NCI-H524 (cell line): ENCODE data around the gene WDHD1.
"Not testable (repeated sequence)": the region's sequence is repeated elsewhere in the genome, so short reads cannot be mapped to it uniquely, and the experiment has no call there.

Experiments
- DNase-seq, 2 experiments: peaks; one replicate each; lab custom pipeline; 2025; lab: John Stamatoyannopoulos, UW

WDHD1 gene

DNA sequence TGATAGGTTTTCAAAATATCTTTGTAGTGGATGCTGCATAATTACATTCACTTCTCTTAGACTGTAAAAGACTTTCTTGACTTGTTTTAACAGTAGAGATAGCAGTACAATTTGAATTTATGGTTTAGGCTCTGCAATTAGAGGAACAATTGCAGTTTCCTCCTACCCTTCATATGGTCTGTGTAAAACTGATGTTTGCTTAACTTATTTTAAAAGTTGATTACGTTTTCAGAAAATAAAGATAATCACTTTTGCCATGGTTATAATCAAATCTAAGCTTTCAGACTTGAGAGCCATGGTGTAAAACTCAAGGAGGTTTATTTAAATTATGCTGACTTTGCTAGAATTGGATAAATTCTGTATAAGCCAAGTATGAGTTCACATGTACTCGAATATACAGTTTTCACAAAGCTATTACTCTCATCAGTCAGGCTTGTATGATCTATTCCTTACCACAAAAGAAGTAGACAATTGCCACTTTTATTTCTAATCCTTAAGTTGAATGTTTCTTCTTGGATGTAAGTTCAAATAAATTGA lies 22.1 kb upstream of the WDHD1 start:
- DNase-seq = no peak

DNA sequence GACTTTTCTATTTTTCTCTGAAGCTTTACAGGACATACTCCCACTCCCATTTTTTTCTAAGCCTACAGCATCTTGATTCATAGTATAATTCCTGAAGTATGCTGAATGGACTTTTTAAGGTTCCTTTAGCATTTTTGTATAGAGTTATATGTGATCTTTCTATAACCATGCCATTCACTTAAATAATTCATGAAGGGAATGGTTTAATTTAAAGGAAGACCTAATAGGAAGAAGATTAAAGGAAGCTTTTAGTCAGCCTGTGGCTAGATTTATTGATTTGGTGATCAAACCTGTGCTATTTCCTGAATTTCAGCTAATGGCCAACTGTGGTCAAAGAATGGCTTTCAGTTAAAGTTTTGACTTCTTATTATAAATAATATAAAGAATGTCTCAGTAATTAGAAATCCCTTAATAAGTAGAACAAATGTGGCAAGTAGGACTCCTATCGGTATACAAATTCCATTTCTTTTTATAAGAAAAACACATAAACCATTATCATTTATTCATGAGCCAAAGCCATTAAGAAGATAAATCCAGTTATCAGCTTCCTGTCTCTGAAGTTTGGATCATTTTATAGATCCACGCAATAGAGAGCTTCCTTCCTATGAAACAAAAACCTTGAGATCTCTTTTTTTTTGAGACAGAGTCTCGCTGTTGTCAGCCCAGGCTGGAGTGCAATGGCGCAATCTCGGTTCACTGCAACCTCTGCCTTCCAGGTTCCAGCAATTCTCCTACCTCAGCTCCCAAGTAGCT lies 20.6 kb upstream of the WDHD1 start:
- DNase-seq = no peak

DNA sequence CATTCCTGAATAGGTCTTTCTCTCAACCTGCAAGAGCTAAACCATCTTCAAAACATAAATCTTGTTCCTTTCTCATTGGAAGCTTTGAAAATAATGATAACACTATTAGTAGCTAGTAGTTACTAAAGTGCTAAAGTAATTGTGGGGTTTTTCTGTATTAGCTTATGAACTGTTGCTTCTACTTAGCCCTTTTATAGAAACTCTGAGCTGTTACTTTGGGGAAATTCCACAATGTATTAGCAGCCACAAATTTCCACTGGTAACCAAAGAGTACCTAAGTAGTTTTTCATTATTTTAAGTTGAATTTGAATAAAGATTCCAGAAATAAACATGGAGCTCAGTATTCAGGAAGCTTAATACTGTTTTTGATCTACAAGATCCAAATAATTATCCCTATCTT lies 18.2 kb upstream of the WDHD1 start:
- no peak for DNase-seq

DNA sequence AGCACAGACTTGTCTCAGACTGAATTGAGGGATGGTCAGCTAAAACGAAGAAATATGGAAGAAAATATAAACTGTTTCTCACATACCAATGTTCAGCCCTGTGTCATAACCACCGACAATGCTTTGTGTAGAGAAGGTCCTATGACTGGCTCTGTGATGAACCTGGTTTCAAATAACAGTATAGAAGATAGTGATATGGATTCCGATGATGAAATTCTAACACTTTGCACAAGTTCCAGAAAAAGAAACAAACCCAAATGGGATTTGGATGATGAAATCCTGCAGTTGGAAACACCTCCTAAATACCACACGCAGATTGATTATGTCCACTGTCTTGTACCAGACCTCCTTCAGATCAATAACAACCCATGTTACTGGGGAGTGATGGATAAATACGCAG lies 16.6 kb upstream of the WDHD1 start:
- DNase-seq = no peak

DNA sequence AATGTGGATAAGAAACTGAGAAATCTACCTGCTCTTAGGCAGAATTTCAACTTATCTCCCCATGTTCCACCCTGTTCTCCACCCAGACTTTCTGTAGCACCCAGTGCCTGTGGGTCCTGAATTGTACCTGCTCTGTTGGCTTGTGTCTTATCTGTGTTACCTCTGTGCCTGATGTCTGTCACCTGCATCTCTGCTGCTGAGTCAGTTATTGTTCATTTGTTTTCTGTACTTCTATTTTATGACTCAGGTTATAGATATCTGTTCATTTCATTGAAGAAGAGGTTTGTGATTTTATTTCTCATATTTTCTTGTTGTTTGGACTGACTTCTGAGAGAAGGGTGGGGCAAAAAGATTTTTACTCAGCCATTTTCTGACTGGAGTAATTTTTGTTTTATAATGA lies 11.8 kb upstream of the WDHD1 start:
- DNase-seq = no peak

DNA sequence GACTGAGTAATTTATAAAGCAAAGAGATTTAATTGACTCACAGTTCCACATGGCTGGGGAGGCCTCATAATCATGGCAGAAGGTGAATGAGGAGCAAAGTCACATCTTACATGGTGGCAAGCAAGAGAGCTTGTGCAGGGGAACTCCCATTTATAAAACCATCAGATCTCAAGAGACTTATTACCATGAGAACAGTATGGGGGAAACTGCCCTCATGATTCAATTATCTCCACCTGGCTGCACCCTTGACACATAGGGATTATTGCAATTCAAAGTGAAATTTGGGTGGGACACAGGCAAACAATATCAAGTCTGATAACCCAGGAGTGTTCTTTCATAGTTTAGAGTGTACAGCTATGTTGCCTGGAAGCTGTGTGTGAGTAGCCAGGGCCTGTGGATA lies 11.1 kb upstream of the WDHD1 start:
- not testable (repeated sequence) for DNase-seq

DNA sequence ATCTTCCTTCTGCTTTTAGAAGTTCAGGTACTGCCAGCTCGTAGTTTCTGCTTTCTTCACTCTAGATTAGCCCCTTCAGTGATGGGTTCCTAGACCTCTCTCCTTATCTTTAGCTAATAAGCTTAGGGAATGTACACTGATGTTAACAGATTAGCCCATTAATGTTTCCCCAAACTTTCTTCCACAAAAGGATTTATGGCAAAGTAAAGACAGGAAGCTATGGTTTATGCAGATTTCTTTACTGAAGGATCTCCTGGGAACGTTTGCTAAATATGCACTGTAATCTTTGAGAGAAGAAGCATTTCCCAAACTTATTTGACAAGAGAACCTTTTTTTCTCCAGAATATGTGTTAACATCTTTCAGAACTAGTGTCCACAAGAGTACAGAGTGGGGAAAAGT lies 4.3 kb upstream of the WDHD1 start:
- no peak for DNase-seq

DNA sequence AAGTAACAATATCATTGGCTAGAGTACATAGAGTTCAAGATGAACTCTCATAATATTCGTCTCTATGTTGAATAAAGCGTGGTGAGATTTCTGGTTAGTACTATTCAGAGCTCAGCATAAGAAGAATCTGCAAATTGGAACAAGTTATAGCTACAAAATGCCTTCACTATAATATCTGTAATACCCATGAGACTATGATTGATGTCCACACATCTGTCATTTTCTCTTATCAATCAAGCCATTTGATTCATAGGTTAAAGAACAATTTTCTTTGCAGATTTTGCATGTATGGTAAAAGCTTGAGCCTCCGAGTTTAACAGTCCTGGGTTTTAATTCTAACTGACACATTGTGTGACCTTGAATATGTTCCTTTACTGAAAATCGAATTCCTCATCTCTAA lies 1.6 kb upstream of the WDHD1 start:
- no peak for DNase-seq

DNA sequence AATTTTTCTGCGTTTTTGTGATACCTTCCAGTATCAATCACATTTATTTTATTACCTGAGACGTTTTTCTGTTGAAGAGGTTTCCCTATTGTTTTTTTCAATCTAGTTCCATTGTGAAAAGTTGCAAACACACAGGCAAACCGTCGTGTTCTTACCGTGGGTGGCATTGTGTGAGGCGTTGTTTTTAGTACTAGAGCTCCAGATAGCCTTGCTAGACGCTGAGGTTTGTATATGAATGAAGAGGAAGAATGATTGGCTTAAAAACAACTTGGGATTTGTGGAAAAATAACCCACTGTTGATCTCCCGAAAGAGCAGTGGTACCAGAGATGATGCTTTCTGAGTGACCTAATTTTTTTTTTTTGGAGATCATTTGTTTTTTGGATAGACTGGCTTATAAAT lies 1.2 kb upstream of the WDHD1 start:
- DNase-seq = peak in 1 of 2 experiments; percentile 40

DNA sequence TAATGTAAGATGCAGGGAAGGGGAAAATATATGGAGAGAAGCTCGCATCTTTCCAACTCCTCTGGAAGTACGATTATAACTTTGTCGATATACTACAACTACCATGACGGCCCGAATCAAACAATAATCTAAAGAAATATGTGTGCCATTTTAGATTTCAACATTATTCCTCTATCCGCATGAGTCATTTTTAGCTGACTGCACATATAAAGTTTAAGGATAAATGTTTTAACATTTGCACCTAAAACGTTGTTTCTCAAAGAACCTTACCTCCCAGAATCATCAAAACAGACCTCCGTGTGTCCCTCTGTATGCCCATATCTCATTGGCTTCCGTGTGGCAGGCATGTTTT lies 482 bp downstream of the WDHD1 start:
- DNase-seq = no peak

DNA sequence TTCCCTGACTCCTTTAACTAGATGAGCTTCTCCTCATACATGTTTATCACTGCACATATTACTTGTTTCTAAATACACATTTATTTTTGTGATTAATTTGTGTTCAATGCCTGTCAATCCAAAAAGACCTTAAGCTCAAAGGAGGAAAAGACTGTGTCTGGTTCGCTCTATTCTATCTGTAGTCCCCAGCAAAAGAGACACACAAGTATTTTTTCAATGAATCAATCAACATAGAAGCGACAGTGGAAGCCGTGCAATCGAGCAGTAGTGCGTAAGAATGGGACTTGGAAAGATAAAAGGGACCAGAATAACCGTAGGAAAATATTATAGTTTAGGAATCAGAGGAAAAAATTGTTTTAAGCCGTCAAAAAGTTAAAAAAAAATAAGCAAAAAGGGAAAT lies 951 bp downstream of the WDHD1 start:
- no peak for DNase-seq

DNA sequence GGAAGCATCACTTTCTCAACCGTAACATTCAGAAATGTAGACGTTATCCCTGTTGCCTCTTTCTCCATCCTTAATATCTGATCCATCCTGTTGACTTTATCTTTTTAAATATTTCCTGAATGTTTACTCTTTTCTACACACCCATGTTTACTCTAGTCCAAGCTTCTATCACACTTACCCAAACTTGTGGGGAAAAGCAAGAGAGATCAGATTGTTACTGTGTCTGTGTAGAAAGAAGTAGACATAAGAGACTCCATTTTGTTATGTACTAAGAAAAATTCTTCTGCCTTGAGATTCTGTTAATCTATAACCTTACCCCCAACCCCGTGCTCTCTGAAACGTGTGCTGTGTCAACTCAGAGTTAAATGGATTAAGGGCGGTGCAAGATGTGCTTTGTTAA lies 2.5 kb downstream of the WDHD1 start:
- DNase-seq = not testable (repeated sequence)

DNA sequence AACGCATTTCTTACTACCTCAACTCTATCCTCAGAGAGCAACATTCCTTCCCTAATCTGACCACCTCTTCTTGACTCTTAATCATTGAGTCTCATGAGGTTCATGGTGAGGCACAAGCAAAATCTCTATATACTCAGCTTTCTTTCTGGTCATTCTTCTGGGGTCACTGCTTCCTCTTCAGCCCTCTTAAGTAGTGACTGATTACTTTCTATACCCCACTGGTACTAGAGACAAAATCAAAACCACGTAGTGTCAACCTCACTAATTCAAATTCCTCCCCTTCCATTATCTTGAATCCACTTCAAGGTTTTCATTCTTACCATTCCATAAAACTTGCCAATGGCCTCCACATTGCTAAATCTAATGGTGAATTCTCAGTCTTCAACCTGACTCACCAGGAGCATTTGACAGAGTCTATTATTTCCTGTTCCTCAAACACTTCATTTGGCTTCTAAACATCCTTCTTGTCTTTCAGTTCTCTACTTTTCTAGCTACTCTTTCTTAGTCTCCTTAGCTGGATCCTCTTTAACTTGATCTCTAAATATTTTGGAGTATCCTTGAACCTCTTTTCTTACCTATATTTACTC lies 6.8 kb downstream of the WDHD1 start:
- no peak for DNase-seq

DNA sequence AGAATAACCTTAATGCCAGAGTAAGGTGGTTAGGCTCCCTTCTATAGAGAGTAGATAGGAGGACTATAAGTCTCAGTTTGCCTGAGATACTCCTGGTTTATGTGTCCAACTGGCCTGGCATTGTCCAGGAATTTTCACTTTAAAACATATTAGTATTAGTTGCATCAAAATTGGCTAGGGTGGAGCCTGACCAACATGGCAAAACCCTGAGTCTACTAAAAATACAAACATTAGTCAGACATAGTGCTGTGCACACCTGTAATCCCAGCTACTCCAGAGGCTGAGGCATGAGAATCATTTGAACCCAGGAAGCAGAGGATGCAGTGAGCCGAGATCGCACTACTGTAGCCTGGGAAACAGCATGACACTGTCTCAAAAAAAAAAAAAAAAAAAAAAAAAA lies 11.9 kb downstream of the WDHD1 start:
- no peak for DNase-seq

DNA sequence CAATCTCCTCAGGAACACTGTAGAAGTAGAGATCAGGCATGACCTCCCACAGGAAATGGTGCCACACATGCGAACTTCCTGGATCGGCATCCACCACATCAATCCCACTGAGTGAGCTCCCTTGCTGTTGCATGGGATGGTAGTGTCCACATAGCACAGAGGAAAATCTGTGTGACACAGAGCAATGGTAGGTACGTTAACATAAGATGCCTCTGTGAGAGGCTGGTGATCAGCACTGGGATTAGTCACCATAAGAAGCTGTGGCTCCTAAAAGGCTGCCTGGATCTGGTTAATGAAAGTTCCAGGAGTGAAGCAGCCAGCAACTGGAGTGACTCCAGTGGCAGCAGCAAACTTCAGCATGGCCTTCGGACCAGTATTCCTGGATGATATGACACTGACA lies 21.8 kb downstream of the WDHD1 start:
- DNase-seq = no peak

DNA sequence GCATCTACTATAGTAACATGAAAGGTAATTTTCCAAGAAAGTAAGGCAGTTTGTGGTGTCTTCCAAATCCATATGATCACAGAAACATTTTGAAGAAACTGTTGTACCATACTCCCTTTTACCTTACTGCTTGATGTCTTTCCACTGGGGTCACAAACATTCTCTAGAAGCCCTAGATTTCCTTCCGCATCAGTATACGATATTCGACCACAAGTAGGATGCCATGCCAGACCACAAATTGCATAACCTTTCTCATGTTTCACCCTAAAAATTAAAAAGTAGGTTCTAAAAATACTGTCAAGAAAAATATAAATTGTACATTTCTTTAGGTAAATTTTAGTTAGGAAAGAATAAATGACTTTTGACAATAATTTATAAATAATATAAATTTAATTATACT lies 26.5 kb downstream of the WDHD1 start:
- DNase-seq = no peak

DNA sequence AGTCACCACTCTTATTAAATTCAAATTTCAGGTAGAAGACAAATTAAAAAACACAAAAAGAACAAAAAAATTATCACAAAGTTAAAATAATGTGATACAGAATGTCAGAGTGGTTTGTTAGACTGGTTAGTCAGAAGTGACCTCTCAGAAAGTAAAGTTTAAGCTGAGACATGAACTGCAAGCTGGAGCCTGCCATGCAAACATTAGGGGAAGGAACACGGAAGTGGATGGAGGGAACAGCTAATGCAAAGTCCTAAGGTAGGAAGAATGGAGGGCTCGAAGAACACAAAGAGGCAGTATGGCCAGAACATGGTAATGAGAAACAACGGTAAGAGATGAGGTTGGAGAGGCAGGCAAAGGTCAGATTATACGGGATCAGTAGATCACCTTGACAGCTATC lies 41.7 kb downstream of the WDHD1 start:
- DNase-seq = no peak

DNA sequence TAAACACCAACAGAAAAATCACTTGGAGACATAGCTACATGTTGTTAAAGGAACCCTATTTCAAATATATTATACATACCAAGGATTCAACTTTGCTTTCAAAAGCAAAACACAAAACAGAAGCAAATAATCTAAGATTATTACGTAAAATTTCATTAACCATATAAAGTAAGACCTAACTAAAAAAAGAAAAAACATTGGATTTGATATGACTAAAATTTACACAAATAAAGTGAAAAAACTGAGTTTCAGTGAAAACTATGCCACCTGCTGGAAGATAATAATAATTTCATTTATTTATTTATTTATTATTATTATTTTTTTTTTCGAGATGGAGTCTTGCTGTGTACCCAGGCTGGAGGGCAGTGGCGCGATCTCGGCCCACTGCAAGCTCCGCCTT lies 45.2 kb downstream of the WDHD1 start:
- DNase-seq = no peak

DNA sequence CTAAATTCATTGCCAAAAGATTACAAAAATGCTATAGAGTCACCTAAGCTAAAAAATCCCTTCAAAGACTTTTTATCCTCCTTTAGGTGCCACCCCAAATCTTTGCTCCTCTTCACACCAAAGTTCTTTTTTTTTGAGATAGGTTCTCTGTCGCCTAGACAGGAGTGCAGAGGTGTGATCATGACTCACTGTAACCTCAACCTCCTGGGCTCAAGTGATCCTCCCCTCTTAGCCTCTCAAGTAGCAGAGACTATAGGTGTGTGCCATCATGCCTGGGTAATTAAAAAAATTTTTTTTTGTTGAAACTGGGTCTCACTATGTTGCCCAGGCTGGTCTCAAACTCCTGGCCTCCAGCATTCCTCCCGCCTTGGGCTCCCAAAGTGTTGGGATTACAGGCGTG lies 47.9 kb downstream of the WDHD1 start:
- no peak for DNase-seq

DNA sequence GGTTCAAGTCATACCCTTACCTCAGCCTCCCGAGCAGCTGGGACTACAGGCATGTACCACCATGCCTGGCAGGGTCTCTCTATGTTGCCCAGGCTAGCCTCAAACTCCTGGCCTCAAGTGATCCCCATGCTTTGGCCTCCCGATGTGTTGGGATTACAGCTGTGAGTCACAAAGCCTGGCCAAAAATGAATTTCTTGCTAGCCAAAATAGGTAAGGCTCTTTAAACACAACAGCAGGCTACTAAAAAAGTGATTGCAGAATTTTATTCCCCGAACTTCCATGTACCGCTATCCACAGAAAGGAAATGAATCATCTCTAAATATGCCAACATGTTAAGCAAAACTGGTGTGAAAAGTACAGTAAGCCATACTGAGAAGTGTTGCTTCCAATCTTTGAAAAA lies 50.6 kb downstream of the WDHD1 start:
- DNase-seq = no peak

DNA sequence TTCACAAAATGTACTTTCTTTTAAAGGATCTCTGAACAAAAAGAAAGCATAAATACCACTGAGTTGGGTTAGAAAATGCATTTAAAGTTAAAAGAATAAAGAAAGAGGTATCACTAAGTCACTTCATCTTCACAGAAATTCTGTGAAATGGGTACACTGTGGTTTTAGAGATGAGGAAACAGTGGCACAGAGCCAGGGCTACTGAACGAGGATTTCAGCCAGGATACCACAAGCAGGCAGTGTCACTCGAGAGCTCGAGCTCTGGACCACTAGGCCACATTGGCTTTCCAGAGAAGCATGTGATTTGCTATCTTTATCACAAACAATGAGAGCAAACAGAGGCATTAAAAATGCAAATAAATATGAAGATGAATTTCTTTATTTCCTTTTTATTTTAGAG lies 51.0 kb downstream of the WDHD1 start:
- no peak for DNase-seq

DNA sequence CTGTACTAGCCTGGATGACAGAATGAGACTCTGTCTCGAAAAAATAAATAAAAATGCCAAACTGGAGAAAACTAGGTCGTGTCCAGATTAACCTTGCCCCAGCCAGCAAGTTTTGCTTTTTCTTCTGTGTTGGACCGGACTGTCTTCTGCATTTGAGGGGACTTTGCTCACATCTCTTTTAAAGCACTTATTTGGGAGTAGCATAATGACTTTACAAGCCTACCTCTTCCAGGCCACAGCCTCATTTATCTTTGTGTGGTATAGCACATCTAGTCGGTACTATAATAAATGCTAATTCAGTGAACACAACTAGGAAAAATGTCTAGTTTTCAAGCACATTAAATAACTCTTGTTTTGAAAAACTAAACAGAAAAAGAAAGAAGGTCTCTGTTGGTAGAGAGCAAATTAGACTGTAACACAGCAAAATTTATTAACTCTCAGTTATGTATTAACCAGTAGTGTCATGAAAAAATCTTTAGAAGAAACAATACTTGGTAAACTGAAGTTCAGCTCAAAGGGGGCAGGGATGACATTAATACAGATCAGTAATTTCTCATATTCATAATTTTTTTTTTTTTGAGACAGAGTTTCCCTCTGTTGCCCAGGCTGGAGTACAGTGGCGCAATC lies 52.0 kb downstream of the WDHD1 start:
- DNase-seq = no peak

DNA sequence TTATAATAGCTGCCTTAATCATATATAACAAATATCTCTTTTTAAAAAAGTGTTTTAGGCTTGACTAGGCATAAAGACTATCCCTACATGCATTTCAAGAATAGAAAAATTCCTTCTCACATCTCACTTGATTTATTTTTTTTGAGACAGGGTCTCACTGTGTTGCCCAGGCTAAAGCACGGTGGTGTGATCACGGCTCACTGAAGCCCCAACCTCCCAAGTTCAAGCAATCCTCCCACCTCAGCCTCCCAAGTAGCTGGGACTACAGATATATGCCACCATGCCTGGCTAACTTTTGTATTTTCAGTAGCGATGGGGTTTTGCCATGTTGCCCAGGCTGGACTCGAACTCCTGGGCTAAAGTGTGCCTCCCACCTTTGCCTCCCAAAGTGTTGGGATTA lies 59.4 kb downstream of the WDHD1 start:
- DNase-seq = no peak

DNA sequence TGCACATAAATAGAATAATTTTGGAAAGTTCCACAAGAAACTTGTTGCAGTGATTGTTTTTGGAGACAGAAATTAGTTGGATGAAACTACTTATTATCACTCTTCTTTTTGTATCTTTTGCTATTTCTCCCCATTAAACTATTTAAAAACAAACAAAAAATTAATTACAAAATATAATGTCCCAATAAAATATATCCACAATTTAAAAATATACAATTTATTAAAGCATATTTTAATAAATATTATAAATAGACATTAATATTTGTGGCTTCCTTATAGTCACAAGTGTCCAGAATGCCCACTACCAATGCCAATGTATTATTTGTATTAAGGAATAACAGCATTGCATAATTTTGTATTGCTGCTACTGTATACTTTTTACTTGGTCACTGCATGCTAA lies 71.8 kb downstream of the WDHD1 start:
- no peak for DNase-seq
